HG02642 (cell line): ENCODE data around the gene EFNA1.
A peak's percentile ranks its signal among the peaks of the same experiment; 100 is the strongest.

Source experiments
- ATAC-seq: cut with Tn5 transposase; IDR thresholded peaks from one replicate; pipeline ENCODE4 v1.9.1; 2021; ENCODE audit warnings: mild to moderate bottlenecking; ENCODE audit not compliant: unreplicated experiment, poor library complexity

Gene EFNA1

DNA sequence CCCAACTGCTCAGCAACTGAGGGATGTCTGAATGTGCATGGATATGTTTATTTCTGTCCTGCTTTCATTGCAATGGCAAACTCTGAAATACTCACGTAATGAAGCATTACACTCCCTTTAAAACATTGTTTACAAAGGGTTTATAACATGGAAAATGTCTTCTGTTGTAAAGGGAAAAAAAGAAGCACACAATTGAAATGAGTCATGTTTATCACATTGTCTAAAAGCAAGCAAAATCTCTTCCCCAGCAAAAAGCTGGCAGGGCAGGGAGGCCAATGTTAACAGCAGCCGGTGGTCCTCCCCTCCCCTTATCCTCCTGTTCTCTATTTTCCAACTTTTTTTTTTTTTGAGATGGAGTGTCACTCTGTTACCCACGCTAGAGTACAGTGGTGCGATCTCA is 3.9 kb upstream of the EFNA1 start:
- no peak for ATAC-seq

DNA sequence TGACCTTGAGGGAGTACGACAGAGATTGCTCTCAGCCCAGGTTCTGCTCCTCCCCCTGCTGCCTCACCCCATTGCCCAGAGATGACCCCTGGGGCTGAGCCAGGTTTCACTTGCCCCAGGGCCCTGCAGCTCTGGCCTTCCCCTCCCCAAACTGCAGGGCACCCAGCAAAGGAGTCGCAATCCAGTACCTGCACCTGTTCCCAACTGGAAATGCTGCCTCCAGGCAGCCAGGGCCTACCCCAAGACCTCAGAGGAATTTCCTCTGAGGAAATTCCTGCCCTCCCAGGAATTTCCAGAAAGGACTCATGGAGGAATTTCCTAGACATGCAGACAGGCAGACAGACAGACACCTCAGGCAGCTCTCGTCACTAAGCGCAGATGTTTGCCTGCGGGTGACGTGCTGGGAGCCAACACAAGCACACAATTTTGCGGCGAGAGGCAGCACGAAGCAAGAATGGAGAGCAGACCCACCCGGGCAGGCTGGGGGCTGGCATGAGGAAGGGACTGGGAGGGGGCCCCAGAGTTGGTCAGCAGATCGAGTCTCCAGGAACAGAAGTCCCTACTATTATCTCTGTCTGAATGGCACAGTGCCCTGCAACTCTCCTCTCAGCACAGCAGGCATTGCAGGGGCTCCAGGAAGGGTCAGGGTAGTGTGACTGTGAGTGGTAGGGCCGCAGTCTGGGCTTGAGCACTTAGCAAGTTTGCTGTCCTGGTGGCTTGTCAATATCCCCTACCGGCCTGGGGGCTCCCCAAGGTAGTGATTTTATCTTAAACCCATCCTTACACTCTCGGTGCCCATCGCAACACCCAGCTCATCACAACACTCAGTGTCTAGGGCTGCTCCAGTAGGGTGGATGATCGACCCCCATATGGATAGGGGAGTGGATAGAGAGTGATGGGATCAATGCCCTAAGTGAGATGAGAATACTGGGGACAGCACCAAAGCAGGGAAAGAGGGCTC is 2.9 kb upstream of the EFNA1 start:
- ATAC-seq: no peak

DNA sequence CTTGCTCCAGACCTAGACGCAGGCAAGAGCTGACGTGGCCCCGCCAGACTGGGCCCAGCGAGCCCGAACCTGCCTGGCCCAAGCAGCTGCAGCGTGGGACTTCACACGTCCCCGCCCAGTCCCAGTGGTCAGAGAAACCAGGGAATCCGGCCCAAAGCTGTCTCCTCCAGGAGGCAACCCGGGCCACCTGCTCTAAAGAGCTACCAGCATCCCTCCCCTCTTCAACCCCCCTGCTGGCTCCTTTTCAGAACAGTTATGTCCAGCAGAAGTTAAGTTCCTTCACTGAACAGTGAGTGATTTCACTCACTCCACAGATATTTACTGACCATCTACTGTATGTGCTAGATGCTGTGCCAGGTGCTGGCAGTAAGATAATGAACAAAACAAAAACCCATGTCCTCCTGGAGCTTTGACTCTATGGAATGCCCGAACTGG is 2.1 kb upstream of the EFNA1 start:
- no peak for ATAC-seq

DNA sequence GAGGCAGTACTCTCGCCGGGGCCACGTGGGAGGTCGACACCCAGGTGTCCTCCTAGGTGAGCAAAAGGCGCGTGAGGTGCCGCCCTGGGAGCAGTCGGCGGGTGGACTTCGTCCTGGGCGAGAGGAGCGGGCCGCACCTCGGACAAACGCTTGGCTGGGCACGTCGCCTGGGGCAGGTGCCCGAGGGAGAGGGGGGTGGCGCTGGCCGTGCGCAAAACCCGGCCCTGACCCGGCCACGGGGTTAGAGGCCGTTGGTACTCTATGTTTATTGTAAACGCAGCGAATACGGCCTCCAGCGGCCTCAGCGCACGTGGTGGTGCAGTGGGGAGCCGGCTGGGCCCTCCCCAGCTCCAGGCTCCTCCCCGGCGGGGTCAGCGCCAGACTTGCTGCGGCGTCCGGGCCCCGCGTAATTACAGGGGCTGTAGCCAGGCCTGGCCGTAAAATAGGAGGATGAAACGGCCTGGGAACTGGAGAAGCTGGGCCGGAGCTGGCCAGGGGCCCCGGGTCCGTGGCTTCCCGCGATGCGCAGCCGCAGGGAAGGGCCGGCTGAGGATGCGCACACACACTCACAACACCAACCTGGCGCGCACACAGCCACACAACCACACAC is 1.6 kb upstream of the EFNA1 start:
- no peak for ATAC-seq

DNA sequence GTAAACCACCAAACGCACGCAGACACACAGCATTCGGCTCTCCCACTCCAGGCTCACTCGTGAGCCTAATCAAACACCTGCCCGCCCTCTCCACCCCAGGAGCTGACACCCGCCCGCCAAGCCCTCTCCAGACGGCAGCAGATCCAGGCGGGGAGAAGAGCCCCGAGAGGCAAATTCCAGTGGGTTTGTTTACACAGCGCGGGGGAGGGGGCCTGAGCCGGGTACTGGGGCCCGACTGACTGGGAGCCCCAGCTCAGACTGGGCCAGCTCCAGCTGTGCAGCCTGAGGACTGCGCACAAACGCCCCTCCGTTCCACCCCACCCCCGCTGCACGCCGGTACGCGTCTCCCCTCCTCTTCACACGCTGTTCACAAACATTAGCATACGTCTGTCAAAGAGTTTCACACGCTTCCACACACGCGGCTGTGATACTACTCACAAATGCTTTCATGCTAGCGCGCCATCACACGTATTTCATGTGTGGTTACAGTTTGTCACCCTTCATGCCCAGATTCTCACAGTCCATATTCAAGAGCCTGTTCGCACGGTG is 1.0 kb upstream of the EFNA1 start:
- no peak for ATAC-seq

DNA sequence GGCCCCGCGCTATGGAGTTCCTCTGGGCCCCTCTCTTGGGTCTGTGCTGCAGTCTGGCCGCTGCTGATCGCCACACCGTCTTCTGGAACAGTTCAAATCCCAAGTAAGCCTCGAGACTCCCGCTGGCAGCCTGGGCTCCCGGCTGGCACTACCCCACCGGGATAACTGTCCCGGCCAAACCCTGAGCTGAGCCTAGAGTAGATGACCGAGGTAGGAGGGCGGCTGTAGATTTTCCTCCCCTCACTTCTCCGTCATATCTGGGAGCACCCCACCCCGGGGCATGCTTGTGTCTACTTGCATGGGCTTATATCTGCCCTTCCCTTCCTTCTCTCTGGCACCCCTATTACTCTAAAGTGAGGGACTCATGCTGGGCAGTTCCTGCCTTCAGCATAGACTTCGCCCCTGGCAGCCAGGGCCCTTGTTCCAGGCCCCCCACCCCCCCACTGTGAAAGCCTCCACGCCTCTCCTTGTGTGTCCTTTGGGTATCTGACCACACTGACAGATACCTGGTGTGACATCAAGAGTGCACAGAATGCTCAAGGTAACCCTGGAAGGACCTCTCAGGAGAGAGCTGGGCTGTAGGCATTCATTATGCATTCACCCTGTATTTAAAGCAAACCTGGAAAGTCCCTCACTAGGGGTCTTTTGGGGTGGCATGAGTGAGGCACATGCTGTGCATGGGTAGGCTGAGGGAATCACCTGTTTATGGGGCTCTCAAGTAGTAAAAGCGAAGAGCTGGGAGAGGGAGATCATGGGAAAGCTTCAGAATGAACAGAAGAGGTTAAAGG is 485 bp downstream of the EFNA1 start:
- ATAC-seq: no peak

DNA sequence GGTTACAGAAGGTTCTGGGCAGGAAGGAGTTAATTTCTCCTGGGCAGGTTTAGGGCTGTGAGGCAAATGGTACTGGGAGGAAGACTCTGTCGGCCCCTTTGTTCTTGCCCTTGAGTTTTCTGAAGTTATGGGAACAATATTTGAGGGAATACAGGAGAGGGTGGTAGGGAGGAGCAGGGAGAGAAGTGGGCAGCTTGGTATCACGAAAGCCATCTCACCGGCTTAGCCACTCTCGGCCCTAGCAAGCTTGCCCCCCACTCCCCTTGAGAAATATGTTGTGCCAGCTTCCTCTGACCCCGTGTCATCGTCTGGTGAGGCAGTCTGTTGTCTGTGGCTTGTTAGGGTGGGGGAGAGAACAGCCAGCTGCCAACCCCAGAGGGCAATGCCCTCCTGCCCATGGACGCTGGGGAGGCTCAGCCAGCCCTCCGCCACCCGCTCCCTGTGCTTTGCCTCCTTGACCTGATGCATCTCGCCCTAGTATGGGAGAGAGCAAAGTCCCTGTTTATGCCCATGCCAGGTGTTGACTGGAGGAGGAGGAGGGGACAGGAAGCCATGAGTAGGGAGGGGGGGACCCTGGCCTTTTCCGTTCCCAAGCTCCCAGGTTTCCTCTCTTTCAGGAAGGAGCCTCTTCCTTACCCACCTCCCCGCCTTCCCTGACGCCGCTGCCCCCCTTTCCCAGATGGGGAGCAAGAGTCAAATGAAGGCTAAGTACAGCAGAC is 1.2 kb downstream of the EFNA1 start:
- no peak for ATAC-seq

DNA sequence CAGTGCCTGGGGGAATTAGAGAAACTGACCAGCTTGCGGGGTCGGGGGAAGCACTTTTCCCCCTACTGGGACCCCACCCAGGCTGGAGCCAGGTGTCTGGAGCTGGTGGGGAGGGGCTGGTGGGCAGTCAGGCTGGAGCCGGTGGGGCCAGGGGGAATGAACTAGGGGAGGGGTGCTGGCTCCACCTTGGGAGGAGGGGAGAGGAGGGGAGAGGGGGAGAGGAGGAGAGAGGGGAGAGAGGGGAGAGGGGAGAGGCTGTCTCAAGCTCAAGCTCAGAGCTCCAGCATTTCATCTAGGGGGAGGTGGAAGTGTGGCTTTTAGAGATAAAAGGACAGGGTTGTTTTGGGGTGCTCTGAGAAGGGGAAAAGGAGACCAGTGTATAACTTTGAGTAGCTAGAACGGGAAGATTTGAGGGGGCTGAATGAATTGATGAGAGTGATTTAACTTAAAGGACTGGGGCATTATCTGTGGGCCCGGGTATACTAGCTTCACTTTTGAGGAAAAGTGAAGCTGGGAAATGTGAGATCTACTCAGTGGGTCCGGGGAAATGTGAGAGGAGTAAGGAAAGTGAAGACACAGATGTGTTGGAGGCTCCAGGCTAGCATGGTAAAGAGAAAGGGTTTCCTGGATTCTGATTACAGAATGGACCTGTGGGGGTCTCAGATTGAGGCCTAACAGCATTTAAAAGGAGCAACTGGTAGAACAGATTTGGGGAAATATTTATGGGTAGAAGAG is 2.8 kb downstream of the EFNA1 start:
- no peak for ATAC-seq

DNA sequence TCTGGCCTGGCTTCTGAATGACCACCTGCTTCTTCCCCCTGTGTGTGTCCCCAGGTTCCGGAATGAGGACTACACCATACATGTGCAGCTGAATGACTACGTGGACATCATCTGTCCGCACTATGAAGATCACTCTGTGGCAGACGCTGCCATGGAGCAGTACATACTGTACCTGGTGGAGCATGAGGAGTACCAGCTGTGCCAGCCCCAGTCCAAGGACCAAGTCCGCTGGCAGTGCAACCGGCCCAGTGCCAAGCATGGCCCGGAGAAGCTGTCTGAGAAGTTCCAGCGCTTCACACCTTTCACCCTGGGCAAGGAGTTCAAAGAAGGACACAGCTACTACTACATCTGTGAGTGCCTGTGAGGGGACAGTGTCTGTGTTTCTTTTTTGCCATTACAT is 3.6 kb downstream of the EFNA1 start:
- ATAC-seq: no peak

DNA sequence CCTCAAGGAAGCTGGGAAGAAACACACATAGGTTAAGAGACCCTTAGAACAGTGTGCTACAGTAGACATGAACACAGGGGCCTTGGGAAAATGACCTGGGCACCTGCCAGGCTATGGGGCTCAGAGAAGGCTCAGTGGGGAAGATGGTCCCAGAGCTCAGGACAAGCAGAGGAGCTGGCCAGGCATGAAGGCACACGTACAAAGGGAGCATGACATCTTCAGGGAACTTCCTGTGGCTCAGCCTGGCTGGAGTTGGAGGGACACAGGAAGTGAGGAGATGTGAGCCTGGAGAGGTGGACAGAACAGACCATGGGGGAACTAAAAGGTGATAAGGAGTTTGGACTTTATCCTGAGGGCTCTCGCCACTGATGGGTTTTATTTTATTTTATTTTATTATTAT is 4.2 kb downstream of the EFNA1 start:
- ATAC-seq: no peak

DNA sequence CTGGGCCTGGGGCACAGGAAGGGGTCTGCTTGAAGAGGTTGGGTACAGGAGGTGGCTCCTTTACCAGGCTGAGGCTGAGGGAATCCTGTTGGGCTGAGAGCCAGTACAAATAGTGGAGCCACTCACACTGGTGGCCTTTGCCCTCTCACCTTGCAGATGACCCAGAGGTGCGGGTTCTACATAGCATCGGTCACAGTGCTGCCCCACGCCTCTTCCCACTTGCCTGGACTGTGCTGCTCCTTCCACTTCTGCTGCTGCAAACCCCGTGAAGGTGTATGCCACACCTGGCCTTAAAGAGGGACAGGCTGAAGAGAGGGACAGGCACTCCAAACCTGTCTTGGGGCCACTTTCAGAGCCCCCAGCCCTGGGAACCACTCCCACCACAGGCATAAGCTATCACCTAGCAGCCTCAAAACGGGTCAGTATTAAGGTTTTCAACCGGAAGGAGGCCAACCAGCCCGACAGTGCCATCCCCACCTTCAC is 6.2 kb downstream of the EFNA1 start:
- no peak for ATAC-seq

DNA sequence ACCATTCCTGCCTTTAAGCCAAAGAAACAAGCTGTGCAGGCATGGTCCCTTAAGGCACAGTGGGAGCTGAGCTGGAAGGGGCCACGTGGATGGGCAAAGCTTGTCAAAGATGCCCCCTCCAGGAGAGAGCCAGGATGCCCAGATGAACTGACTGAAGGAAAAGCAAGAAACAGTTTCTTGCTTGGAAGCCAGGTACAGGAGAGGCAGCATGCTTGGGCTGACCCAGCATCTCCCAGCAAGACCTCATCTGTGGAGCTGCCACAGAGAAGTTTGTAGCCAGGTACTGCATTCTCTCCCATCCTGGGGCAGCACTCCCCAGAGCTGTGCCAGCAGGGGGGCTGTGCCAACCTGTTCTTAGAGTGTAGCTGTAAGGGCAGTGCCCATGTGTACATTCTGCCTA is 6.6 kb downstream of the EFNA1 start:
- ATAC-seq: no peak

DNA sequence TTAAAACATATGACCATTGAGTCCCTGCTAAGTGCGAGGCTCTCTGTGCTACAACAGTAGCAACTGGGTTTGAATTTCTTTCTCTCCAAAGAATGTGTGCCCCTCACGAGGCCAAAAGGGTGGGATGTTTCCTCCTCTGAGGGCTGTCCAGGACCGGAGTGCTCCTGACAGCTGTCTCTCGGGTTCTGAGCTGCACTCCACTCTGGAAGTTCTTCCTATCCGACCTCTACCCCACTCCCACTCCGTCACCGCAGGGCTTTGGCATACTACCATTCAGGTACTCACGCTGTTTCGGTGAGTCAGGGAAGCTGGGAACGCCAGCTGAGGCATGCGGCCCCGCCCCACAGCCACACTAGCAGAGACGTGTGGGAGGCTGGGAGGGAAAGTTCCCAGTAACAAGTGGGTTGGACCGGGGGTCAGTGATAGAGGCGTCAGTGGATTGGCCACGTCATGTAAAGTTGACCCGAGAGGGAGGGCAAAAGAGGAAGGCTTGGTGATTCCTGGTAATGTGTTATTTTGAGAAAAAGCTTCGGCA is 7.3 kb downstream of the EFNA1 start:
- ATAC-seq: peak; percentile 26

DNA sequence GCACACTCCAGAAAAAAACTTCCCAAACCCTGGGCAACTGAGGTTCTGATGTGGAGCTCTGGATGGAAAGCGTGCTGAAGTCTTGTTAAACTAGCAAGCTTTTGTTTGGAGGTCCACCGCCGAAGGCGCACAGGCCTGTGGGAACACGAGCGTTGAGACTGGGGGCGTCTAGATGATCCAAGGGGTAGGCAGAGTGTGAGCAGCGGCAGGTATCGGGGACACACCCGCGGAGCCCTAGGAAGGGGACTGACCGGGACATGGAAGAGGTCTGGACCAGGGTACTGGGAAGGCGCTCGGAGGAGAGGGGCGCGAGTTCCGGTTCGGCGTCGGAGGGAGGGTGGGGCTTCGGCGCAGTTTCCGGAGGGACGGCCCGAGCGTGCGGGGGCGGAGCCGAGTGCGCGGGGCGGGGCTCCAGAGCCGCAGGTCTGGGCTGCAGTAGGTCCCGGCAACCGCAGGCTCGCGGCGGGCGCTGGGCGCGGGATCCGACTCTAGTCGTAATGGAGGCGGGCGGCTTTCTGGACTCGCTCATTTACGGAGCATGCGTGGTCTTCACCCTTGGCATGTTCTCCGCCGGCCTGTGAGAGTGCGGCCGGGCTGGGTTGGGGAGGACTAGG is 7.8 kb downstream of the EFNA1 start, which contains the start of gene SLC50A1:
Gene SLC50A1, plus strand, starts transcription at position 438 of the 614 bp plus-strand sequence. Its CDS starts 60 bp downstream, at position 498.
- ATAC-seq: peak; percentile 86

DNA sequence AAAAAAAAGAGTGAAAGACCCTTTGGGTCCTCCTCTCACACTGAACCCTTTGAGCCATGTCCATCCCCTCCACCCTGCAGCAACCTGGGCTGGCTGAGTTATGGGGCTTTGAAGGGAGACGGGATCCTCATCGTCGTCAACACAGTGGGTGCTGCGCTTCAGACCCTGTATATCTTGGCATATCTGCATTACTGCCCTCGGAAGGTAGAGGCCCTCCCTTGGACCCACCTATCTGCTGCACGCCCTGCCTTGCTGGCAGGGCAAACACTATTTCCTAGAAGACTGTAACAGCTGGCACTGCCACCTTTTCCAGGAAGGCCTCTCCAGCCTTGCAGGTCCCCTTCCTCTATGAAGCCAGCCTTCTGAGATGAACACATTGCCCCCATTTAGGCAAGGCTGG is 9.1 kb downstream of the EFNA1 start:
- ATAC-seq: no peak

DNA sequence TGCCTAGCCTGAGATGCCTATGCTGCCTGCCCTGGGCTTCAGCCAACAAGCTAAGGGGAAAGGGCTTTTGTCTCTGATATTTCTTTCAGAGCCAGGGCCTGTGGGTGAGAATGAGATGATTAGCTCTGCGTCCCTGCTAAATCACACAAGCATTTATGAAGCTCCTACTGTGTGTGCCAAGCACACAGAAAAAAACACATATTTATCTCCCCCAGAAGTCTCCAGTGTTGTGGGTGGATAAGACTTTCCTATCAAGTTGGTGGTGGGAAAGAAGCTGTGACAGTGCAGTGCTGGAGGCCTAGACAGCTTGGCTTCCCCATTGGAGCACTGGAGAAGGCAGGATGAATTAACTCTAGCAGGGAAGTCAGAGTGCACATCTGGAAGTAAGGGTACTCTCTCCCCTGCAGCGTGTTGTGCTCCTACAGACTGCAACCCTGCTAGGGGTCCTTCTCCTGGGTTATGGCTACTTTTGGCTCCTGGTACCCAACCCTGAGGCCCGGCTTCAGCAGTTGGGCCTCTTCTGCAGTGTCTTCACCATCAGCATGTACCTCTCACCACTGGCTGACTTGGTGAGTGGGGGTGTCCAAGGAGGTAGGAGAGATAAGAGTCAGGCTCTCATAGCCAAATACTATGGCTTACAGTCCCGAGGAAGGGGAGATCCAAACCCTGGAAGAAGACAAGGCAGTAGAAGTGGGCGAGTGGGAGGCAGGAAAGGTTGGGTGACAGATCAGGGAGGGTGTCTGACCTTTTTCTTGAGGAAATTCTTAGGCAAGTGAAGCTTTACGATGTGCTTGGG is 9.7 kb downstream of the EFNA1 start:
- ATAC-seq: no peak

DNA sequence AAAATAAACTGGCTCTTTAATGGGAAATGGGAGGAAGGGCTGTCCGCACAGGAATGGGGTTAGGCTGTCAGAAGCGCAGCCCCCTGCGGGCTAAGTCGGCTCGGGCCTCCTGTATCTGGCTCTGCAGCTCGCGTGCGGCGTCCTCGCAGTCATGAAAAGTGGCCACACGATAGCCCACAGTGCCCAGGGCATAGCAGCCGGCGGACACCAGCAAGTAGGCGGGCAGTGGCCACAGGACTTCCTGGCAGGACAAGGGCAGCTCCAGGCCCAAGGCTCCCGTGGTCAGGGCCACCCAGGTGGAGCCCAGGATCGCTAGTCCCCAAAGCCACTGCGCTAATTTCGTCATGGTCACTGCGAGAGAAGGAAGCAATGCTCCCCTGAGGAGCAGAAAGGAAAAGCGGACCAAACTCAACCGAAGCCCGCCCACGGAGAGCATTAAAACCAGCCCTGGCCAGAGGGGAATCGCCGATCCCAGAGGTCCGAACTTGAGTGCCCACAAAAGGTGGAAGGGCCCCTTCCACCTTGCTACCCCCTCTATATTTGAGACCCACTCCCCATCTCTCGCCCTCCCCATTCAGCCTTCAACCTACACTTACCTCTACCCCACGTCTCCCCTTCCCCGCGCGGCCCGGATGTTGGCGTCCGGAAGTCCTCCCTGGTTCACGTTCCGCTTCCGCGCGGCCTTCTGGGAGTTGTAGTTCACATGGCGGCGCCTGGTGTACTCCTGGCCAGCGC is 12.4 kb downstream of the EFNA1 start, which contains the start of gene DPM3:
Gene DPM3, minus strand, starts transcription at position 637 of the 735 bp plus-strand sequence. Its CDS starts 291 bp downstream, at position 346.
- peak; percentile 69 for ATAC-seq
